HCT116 (cell line): Measurements from ENCODE around the gene HDAC10.

Experiments used
- ELF1 ChIP-seq: IDR thresholded peaks from 2 replicates; pipeline ENCODE4 v1.6.1; 2012; ENCODE audit warnings: low read depth, borderline replicate concordance
- EZH2 ChIP-seq: fragments of 200-600 bp; sonication (generic); IDR thresholded peaks from 2 replicates; pipeline ENCODE4 v1.6.1; 2017; ENCODE audit warnings: antibody characterized with exemption, mixed run types
- EZH2phosphoT487 ChIP-seq: fragments of 200-600 bp; IDR thresholded peaks from 2 replicates; pipeline ENCODE4 v1.6.1; 2018; ENCODE audit warnings: antibody characterized with exemption, borderline replicate concordance
- FOSL1 ChIP-seq: IDR thresholded peaks from 2 replicates; pipeline ENCODE4 v1.6.1; 2012; ENCODE audit warnings: low read depth
- POLR2A ChIP-seq: IDR thresholded peaks from 2 replicates; pipeline ENCODE4 v1.7.0; 2011; ENCODE audit warnings: borderline replicate concordance; ENCODE audit not compliant: insufficient read depth, insufficient read length; ENCODE audit errors: extremely low read depth
- POLR2AphosphoS5 ChIP-seq: IDR thresholded peaks from 2 replicates; pipeline ENCODE4 v1.6.1; 2011; ENCODE audit warnings: mild to moderate bottlenecking, low read depth, low read length, moderate library complexity
- ZFX ChIP-seq: fragments of 450-650 bp; IDR thresholded peaks from 2 replicates; pipeline ENCODE4 v1.6.1; 2017
- TF ChIP-seq, protein P1 (sequence below): IDR thresholded peaks from 2 replicates; pipeline ENCODE4 v1.6.1; 2012
- TF ChIP-seq, protein P2 (sequence below), 3 experiments: fragments of 200-600 bp in 1 of 3; sonication (generic) in 1 of 3; IDR thresholded peaks in 2 of 3; conservative IDR thresholded peaks in 1 of 3; 2 replicates each; pipeline ENCODE4 v1.5.1; 2012 to 2017; ENCODE audit warnings: low read depth in 2 of 3, low read length in 2 of 3, antibody characterized with exemption in 1 of 3, borderline replicate concordance in 1 of 3, control low read depth in 1 of 3, mild to moderate bottlenecking in 1 of 3, mixed read lengths in 1 of 3, mixed run types in 1 of 3, moderate library complexity in 1 of 3; ENCODE audit not compliant: insufficient read depth in 1 of 3
- TF ChIP-seq, protein P3 (sequence below): IDR thresholded peaks from 2 replicates; pipeline ENCODE4 v1.6.1; 2012; ENCODE audit warnings: low read depth

DNA sequence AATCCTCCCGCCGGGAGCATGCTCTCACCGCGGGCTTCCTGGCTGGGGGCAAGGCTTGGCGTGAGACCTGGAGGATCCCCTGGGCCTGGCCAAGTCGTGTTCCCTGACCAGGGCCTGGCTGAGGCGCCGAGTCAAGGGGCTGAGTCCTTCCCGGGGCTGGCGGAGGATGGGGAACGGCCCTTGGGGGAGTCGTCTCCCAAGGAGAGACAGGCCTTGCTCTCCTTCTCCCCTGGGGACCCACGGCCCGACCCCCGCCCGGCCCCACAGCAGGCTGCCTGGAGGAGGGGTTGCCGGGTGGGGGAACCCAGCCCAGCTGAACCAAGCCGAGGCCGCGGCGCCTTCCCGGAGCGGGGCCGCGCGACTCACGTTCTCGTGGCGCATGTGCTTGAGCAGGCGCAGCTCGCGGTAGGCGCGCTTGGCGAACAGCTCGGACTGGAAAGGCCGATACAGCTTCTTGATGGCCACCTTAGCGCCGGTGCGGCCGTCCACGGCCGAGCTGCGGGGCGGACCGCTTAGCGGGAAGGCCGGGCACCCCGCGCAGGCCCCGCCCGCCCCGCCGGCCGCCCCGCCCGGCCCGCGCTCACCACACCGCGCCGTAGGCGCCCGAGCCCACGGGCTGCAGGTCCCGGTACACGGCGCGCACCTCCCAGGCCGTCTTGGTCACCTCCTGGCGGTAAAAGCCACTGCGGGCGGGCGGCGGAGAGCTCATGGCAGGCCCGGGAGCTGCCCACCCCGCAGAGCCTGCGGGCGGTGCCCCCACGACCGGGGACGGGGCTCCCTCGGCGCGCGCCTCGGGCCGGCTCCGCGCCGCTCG is 9.9 kb upstream of the HDAC10 start:
- TF ChIP-seq, protein P1, sequence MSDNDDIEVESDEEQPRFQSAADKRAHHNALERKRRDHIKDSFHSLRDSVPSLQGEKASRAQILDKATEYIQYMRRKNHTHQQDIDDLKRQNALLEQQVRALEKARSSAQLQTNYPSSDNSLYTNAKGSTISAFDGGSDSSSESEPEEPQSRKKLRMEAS: peak; percentile 71; the same call in 1 of the 2 replicates
- TF ChIP-seq, protein P2, sequence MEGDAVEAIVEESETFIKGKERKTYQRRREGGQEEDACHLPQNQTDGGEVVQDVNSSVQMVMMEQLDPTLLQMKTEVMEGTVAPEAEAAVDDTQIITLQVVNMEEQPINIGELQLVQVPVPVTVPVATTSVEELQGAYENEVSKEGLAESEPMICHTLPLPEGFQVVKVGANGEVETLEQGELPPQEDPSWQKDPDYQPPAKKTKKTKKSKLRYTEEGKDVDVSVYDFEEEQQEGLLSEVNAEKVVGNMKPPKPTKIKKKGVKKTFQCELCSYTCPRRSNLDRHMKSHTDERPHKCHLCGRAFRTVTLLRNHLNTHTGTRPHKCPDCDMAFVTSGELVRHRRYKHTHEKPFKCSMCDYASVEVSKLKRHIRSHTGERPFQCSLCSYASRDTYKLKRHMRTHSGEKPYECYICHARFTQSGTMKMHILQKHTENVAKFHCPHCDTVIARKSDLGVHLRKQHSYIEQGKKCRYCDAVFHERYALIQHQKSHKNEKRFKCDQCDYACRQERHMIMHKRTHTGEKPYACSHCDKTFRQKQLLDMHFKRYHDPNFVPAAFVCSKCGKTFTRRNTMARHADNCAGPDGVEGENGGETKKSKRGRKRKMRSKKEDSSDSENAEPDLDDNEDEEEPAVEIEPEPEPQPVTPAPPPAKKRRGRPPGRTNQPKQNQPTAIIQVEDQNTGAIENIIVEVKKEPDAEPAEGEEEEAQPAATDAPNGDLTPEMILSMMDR (IDR thresholded peaks at IDR 0.05 in 2 of 3, conservative IDR thresholded peaks at IDR 0.05 in 1 of 3; ENCODE audit: borderline replicate concordance in 1 of 3, insufficient read depth in 1 of 3, low read depth in 2 of 3, low read length in 2 of 3): no peak
- TF ChIP-seq POLR2AphosphoS5 (peak; percentile 3), EZH2phosphoT487 (no peak), EZH2 (no peak), ZFX (peak; percentile 90), ELF1 (no peak), FOSL1 (no peak), POLR2A (no peak)
- TF ChIP-seq, protein P3, sequence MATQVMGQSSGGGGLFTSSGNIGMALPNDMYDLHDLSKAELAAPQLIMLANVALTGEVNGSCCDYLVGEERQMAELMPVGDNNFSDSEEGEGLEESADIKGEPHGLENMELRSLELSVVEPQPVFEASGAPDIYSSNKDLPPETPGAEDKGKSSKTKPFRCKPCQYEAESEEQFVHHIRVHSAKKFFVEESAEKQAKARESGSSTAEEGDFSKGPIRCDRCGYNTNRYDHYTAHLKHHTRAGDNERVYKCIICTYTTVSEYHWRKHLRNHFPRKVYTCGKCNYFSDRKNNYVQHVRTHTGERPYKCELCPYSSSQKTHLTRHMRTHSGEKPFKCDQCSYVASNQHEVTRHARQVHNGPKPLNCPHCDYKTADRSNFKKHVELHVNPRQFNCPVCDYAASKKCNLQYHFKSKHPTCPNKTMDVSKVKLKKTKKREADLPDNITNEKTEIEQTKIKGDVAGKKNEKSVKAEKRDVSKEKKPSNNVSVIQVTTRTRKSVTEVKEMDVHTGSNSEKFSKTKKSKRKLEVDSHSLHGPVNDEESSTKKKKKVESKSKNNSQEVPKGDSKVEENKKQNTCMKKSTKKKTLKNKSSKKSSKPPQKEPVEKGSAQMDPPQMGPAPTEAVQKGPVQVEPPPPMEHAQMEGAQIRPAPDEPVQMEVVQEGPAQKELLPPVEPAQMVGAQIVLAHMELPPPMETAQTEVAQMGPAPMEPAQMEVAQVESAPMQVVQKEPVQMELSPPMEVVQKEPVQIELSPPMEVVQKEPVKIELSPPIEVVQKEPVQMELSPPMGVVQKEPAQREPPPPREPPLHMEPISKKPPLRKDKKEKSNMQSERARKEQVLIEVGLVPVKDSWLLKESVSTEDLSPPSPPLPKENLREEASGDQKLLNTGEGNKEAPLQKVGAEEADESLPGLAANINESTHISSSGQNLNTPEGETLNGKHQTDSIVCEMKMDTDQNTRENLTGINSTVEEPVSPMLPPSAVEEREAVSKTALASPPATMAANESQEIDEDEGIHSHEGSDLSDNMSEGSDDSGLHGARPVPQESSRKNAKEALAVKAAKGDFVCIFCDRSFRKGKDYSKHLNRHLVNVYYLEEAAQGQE: no peak
